KBM-7 (cell line): ENCODE data around the gene EPHB1.

ENCODE experiments used
- DNase-seq: peaks from one replicate; pipeline ENCODE4 v3.0.0-alpha.2; 2015
- in situ Hi-C: fragments of 300-500 bp; cut with MboI; formaldehyde crosslinking; loops from 2 replicates; pipeline ENCODE4 v1.14.3; 2020; ENCODE audit warnings: low sequenced_read_pairs, low pct_unique_long_range_greater_than_20kb, mixed read lengths

EPHB1 gene

DNA sequence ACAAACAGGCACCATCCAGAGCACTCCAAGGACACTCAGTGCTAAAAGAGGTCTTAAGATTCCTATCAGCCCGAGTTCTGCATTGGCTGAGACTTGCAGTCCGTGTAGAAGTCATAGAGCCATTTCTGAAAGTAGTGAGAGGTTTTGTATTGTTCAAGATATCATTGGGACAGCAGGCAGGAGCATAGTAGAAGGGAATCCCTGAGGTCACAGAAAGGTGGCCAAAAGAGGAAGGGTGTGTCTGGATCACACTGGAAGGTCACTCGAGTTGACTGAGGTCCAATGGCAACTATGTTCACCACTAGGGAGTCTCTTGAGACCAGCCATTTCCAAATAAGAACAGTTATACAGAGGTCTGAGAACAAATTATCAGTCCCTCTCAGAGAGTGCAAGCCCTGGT, 468.3 kb downstream of the EPHB1 start:
- DNase-seq = no peak
- in situ Hi-C loops = no loop called here

- in situ Hi-C loops = no loop called here
- DNase-seq = no peak
These were observed 472.4 kb downstream of the EPHB1 start for GRCh38 chr3:135267487-135267886.

- no peak for DNase-seq
- in situ Hi-C loops = no loop called here
These were observed 474.0 kb downstream of the EPHB1 start for GRCh38 chr3:135268941-135269532.

DNA sequence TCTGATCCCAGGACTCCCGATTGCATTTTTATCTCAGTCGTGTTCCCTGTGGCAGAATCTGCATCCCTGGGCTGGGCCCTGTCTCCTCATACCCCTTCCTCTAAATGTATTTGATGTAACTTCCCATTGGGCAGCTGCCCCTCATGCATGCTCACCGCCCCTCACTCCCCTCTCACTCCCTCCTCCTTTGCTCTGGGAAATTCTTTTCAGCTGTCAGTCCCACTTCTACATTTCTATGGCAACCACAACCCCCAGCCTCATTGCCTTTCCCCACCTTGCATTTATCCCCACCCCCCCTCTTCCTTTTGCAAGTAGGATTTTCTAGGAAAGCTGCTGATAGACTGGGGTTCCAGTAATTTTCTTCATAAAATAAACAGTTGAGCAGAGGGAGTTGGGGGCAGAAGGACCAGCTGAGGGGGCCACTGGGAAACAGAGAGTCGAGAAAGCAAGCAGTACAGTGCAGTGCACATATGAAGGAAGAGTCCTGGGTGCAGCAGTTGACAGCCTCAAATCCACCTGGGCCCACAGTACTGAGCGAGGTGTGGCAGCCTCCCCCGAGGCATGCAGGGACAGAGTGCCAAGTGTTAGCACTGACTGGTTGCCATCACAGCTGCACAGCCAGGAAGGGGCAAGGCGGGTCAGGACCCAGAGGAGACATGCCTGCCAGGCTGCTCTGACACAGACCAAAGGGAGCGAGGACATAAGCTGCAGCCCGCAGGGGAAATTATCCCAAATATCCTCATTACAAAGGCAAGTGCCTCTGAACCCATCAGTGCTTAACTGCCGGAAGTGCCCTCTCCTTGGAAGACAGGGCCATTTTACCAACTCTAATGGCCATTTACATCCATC, 476.3 kb downstream of the EPHB1 start:
- in situ Hi-C loops = no loop called here
- DNase-seq = no peak

- in situ Hi-C loops = no loop called here
These were observed 477.1 kb downstream of the EPHB1 start for GRCh38 chr3:135272026-135272669.

DNA sequence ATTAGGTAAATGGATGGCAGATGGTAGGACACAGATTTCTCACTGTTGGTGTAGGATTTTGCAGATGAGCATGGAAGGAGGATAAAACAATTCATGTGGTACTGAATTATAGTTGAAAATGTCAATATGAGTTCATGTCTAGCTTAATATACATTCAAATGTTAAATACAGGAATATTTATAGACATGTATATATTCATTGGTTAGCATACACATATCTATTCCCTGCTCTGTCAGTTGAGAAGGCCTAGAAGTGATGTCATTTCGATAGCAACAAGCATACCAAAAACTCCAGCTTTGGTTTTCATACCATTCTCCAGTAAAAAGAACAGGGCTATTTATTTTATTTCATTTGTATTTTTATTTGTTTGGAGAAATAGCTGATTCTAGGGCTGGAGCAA, 497.1 kb downstream of the EPHB1 start:
- in situ Hi-C loops = no loop called here
- DNase-seq = no peak

More at GRCh38 chr3:135272026-135272669, 477.1 kb downstream of the EPHB1 start:
- DNase-seq = no peak

GRCh38 chr3:135301670-135302069, 506.6 kb downstream of the EPHB1 start:
- in situ Hi-C loops = no loop called here
- DNase-seq = no peak

DNA sequence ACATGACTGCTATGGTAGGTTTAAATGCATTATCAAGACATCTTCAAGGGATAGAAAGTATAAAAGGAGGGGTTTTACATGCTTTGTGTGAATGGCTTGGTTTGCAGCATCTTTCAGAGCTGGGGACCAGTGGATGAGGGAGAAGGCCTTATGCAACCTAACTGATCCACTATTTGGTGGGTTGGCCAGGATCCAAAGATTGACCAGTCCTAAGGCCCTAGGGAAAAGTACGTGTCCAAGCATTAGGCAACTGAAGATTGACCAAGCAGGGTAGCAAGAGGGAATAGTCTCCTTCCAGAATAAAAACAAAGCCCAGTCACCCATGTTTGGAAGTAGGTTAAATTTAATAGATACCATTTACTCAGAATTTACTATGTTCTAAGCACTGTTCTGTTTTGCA, 509.3 kb downstream of the EPHB1 start:
- DNase-seq = no peak
- in situ Hi-C loops = no loop called here
